Activated CD4-positive, alpha-beta memory T cell treated with anti-CD3 and anti-CD28 coated beads, Interleukin-2, amount 10 ng/mL, durations not matched to agents 7 days and 5 days (primary cell): ENCODE results near the gene LRRC51. TPM values are rescaled to one million over a fixed set of nuclear protein-coding genes. Genes with fewer than 3 reads are reported as not detected.
"Not testable (repeated sequence)": the region's sequence is repeated elsewhere in the genome, so short reads cannot be mapped to it uniquely, and the experiment has no call there.

ENCODE experiments used
- CTCF ChIA-PET: fragments of 350-600 bp; sonication (Branson Sonifier 250); formaldehyde crosslinking; loops from one replicate; lab custom pipeline; 2021; ENCODE audit warnings: antibody characterized with exemption, inconsistent platforms; lab: Charles Lee
- POLR2A ChIA-PET: fragments of 350-600 bp; sonication (Branson Sonifier 250); formaldehyde crosslinking; loops from one replicate; lab custom pipeline; 2021; ENCODE audit warnings: antibody characterized with exemption; lab: Charles Lee
- DNase-seq: peaks from one replicate; pipeline ENCODE4 v3.0.0-alpha.2; 2020
- H3K27ac Mint-ChIP-seq: one replicate; pipeline ENCODE4 v1.8.0; 2021; ENCODE audit warnings: mild to moderate bottlenecking, mixed read lengths
- H3K27me3 Mint-ChIP-seq: one replicate; pipeline ENCODE4 v1.8.0; 2021; ENCODE audit warnings: mixed read lengths
- H3K36me3 Mint-ChIP-seq: one replicate; pipeline ENCODE4 v1.8.0; 2021; ENCODE audit warnings: low read depth, mixed read lengths
- H3K4me1 Mint-ChIP-seq: one replicate; pipeline ENCODE4 v1.8.0; 2021; ENCODE audit warnings: mixed read lengths
- H3K4me3 Mint-ChIP-seq: one replicate; pipeline ENCODE4 v1.8.0; 2021; ENCODE audit warnings: mild to moderate bottlenecking, mixed read lengths
- H3K9me3 Mint-ChIP-seq: one replicate; pipeline ENCODE4 v1.8.0; 2021; ENCODE audit warnings: mixed read lengths
- total RNA-seq, 2 experiments: library from RNA; stranded (reverse); gene quantifications; one replicate each; pipeline ENCODE4 v1.2.3, GENCODE V29; 2021

LRRC51 gene
- total RNA-seq, 2 experiments from 2014 or later, result 5.9 to 7.1 TPM

DNA sequence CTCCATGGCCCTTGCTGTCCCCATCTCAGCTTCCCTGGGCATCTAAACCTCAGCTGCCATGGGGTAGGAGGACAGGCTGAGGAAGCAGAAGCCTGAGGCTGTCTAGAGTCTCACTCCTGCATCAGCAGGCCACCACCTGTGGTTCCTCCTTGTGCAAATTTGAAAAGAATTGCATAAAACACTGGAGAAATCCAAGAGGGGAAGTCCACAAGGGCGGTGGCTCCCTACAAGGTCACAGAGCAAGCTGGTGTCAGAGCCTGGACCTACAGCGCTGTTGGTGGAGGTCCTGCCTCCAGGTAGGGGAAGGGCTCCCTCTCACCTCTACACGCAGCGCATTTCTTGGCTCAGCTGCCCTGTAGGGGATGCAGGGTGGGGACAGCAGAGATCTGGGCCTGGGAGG lies 54.8 kb downstream of the LRRC51 start, which contains the start of gene FOLR3:
TSS of gene FOLR3 (plus strand) at position 253 of the 400 bp plus-strand sequence. CDS start 228 bp downstream, outside the sequence.
- CTCF ChIA-PET, result interaction anchor here (1.9 kb wide), 1 partner anchor 9 kb away, joined by 6 read pairs; no protein-coding TSS in a partner anchor
- H3K9me3 Mint-ChIP-seq, H3K27ac Mint-ChIP-seq, H3K4me3 Mint-ChIP-seq, DNase-seq, H3K4me1 Mint-ChIP-seq, H3K36me3 Mint-ChIP-seq: not testable (repeated sequence)
- peaks cover 25% of the 10 kb centered on the region for H3K27me3 Mint-ChIP-seq
- POLR2A ChIA-PET, result interaction anchor here (1.6 kb wide), 1 partner anchor 23 kb away, joined by 4 read pairs; the partner anchor contains the start of gene ANAPC15

DNA sequence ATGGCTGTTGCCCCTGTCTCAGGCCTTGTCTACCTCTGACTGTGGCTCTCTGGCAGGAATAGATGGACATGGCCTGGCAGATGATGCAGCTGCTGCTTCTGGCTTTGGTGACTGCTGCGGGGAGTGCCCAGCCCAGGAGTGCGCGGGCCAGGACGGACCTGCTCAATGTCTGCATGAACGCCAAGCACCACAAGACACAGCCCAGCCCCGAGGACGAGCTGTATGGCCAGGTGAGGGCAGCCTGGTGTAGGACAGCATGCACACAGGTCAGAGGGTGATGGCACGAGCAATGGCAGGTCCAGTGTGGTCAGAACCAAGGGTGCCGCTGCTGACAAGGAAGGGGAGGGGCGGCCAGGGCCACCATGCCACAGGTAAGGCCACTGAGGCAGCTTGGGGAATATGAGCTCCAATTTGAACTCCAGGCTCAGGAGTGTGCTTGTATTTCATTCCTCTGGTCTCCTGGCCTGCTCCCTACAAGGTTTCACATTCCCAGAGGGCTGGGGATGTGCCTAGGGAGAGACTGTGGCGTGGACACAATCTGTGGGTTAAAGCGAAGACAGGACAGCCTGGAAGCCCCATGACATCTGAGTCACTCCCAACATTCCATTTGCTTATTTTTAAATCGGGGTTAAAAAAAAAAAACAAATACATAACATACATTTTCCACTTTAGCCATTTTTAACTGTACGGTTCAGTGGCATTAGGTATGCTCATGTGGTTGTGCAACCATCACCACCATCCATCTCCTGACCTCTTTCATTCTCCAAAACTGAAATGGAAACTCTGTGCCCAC lies 55.4 kb downstream of the LRRC51 start:
- H3K9me3 Mint-ChIP-seq, result peaks cover 5% of the 10 kb centered on the region
- peaks cover 14% of the 10 kb centered on the region for H3K4me1 Mint-ChIP-seq
- H3K27me3 Mint-ChIP-seq, result peaks cover 25% of the 10 kb centered on the region
- ChIA-PET POLR2A (interaction anchor here (1.6 kb wide), 1 partner anchor 23 kb away, joined by 4 read pairs; the partner anchor contains the start of gene ANAPC15), CTCF (interaction anchor here (1.9 kb wide), 1 partner anchor 8 kb away, joined by 6 read pairs; no protein-coding TSS in a partner anchor)
- H3K36me3 Mint-ChIP-seq, result peaks cover 4% of the 10 kb centered on the region
- DNase-seq, result no peak
- H3K27ac Mint-ChIP-seq, result no peak overlapping the region
- no peak overlapping the region for H3K4me3 Mint-ChIP-seq

DNA sequence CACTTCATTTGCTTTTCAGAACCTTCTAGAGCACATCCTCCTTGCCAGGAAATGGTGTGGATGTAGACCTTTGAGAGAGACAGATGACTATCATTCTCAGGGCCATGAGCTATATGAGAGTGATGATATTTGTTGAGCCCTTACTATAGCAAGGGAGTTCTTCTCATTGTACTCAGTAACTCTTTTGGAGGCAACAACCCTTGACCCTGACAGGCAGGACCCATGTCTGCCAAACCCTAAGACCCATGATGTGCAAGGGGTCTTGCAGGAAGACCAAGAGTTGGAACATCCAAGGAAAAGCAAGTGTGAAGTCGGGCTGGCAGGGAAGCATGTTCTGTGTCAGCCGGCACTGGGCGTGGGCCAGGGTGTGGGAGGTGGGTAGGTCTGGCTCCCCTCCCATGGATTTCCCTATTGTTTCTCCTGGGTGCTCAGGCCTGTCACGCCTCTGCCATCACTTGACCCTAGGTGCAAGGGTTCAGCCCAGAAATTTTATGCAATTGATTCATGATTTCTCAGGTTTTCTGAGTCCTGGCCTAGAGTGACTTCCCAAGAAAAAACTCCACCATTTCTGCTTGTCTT lies 56.1 kb downstream of the LRRC51 start:
- Mint-ChIP-seq H3K27me3 (peaks cover 25% of the 10 kb centered on the region), H3K9me3 (peaks cover 5% of the 10 kb centered on the region), H3K36me3 (peaks cover 4% of the 10 kb centered on the region), H3K4me1 (peaks cover 21% of the 10 kb centered on the region), H3K27ac (no peak overlapping the region), H3K4me3 (no peak overlapping the region)
- CTCF ChIA-PET, result interaction anchor here (1.4 kb wide), 1 partner anchor 111 kb away, joined by 5 read pairs; no protein-coding TSS in a partner anchor
- no peak for DNase-seq
- POLR2A ChIA-PET, result interaction anchor here (1.6 kb wide), 1 partner anchor 24 kb away, joined by 4 read pairs; the partner anchor contains the start of gene ANAPC15

DNA sequence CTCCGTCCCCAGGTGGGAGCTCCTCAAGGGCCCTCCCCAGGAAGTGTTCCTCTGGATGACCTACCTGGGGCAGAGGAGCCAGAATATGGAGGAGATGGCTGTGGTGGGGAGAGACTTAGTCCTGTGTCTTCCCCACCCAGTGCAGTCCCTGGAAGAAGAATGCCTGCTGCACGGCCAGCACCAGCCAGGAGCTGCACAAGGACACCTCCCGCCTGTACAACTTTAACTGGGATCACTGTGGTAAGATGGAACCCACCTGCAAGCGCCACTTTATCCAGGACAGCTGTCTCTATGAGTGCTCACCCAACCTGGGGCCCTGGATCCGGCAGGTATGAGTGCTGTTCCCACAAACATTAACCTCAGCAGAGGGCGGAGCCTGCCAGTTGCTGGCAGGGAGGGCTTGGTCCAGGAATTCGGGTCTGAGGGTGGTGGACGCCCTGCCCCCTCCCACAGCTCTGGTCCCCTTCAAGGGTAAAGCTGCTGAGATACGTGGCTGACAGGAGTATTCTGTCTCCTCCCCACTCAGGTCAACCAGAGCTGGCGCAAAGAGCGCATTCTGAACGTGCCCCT lies 58.3 kb downstream of the LRRC51 start:
- Mint-ChIP-seq H3K36me3 (peaks cover 4% of the 10 kb centered on the region), H3K27me3 (peaks cover 19% of the 10 kb centered on the region), H3K4me1 (peaks cover 29% of the 10 kb centered on the region), H3K27ac (no peak overlapping the region), H3K4me3 (no peak overlapping the region), H3K9me3 (peaks cover 5% of the 10 kb centered on the region)
- ChIA-PET CTCF (no interaction called here), POLR2A (no interaction called here)
- no peak for DNase-seq

DNA sequence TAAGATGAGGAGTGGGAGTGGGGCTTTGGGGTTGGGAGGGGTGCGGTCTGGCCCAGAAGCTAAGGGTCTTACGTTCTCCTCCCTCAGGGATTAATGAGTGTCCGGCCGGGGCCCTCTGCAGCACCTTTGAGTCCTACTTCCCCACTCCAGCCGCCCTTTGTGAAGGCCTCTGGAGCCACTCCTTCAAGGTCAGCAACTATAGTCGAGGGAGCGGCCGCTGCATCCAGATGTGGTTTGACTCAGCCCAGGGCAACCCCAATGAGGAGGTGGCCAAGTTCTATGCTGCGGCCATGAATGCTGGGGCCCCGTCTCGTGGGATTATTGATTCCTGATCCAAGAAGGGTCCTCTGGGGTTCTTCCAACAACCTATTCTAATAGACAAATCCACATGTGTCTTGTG lies 58.9 kb downstream of the LRRC51 start:
- H3K27ac Mint-ChIP-seq, result no peak overlapping the region
- peaks cover 5% of the 10 kb centered on the region for H3K9me3 Mint-ChIP-seq
- no peak overlapping the region for H3K4me3 Mint-ChIP-seq
- peaks cover 30% of the 10 kb centered on the region for H3K4me1 Mint-ChIP-seq
- ChIA-PET CTCF (no interaction called here), POLR2A (no interaction called here)
- peaks cover 4% of the 10 kb centered on the region for H3K36me3 Mint-ChIP-seq
- H3K27me3 Mint-ChIP-seq, result peaks cover 20% of the 10 kb centered on the region
- DNase-seq, result no peak

DNA sequence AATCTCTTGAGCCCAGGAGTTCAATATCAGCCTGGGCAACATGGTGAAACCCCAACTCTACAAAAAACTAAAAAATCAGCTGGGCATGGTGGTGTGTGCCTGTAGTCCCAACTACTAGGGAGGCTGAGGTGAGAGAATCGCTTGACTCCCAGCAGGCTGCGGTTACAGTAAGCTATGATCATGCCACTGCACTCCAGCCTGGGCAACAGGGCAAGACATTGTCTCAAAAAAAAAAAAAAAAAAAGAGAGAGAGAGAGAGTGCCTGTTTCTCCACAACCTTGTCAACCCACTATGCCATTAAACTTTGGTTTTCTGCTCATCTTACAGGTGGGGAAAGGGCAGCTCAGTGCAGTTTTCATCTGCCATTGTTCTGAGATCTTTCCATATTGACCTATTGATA lies 60.0 kb downstream of the LRRC51 start:
- H3K36me3 Mint-ChIP-seq, result peaks cover 4% of the 10 kb centered on the region
- peak overlapping the region; percentile 73 for H3K27ac Mint-ChIP-seq
- H3K9me3 Mint-ChIP-seq, result peaks cover 5% of the 10 kb centered on the region
- CTCF ChIA-PET, result interaction anchor here (1.1 to 1.3 kb wide), 3 partner anchors 28 to 116 kb away, joined by 3 to 7 read pairs (median 4); partner anchors contain the start of gene ANAPC15
- peaks cover 30% of the 10 kb centered on the region for H3K4me1 Mint-ChIP-seq
- no peak for DNase-seq
- H3K4me3 Mint-ChIP-seq, result no peak overlapping the region
- POLR2A ChIA-PET, result interaction anchor here (1.2 to 2.0 kb wide), 2 partner anchors 28 to 30 kb away, joined by 4 to 5 read pairs; partner anchors contain the start of gene ANAPC15
- peaks cover 15% of the 10 kb centered on the region for H3K27me3 Mint-ChIP-seq

DNA sequence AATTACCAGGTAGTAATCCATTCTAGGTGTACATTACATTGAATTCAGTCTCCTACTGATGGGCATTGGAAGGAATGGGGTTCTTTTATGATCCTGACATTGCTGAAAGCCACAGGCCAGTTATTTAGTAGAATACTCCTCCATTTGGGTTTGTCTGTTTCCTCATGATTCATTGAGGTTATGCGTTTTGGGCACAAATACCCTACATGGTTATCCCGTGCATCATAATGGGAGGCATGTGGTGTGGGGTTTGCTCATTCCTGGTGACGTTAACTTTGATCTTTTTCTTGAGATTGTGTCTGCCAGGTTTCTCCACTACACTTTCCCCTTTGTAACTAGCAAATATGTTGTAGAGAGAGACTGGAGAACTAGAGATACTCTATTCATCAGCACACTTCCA lies 60.4 kb downstream of the LRRC51 start:
- no peak overlapping the region for H3K4me3 Mint-ChIP-seq
- peak overlapping the region; percentile 73 for H3K27ac Mint-ChIP-seq
- peaks cover 5% of the 10 kb centered on the region for H3K9me3 Mint-ChIP-seq
- H3K27me3 Mint-ChIP-seq, result peaks cover 15% of the 10 kb centered on the region
- ChIA-PET CTCF (interaction anchor here (1.1 to 1.3 kb wide), 3 partner anchors 29 to 116 kb away, joined by 3 to 7 read pairs (median 4); partner anchors contain the start of gene ANAPC15), POLR2A (interaction anchor here (1.2 to 2.0 kb wide), 2 partner anchors 28 to 30 kb away, joined by 4 to 5 read pairs; partner anchors contain the start of gene ANAPC15)
- peak; percentile 52 for DNase-seq
- H3K36me3 Mint-ChIP-seq, result peaks cover 4% of the 10 kb centered on the region
- H3K4me1 Mint-ChIP-seq, result peaks cover 30% of the 10 kb centered on the region

DNA sequence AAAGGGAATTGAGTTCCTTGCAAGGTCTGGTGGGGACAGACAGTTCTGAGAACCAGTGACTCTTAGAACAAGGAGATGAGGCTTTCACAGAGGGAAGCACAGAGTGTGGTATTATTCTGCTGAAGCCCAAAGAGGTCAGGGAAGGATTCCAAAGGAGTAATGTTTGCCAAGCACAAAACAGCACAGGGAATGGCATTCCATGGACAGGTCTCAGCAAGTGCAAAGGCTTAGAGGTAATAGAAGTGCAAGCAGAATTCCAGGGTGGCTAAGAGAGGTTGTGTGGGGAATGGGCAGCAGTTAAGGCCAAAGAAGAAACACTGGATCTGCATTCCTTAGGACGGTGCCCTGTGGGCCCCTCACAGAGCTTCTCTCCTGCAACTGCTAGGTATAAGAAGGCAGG lies 61.4 kb downstream of the LRRC51 start:
- not testable (repeated sequence) for H3K36me3 Mint-ChIP-seq, H3K27ac Mint-ChIP-seq, H3K9me3 Mint-ChIP-seq, H3K4me3 Mint-ChIP-seq, DNase-seq
- ChIA-PET POLR2A (interaction anchor here (2.0 kb wide), 1 partner anchor 29 kb away, joined by 5 read pairs; the partner anchor contains the start of gene ANAPC15), CTCF (interaction anchor here (1.3 kb wide), 1 partner anchor 117 kb away, joined by 7 read pairs; no protein-coding TSS in a partner anchor)
- Mint-ChIP-seq H3K27me3 (peaks cover 15% of the 10 kb centered on the region), H3K4me1 (peaks cover 28% of the 10 kb centered on the region)

DNA sequence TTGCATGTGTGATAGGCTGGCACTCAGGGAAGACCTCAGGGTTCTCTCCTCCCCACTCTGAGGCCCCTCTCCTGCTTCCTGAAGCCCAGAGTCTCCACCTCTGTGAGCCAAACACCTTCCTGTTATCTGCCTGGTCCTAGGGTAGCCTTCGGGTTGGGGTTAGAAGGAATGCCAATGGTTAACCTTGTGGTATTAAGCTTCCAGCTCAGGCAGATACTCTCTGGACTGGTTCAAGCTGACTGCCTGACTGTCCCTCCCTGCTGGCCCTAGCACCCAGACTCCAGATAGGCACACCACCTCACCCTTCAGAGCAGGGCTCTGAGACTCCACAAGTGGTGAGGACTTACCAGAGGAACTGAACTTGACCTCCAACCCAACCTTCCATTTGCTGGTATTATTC lies 61.9 kb downstream of the LRRC51 start:
- DNase-seq, H3K4me3 Mint-ChIP-seq, POLR2A ChIA-PET, H3K27ac Mint-ChIP-seq, H3K9me3 Mint-ChIP-seq, H3K36me3 Mint-ChIP-seq: not testable (repeated sequence)
- CTCF ChIA-PET, result interaction anchor here (1.8 to 3.2 kb wide), 5 partner anchors 35 to 117 kb away, joined by 4 to 74 read pairs (median 9); no protein-coding TSS in a partner anchor
- Mint-ChIP-seq H3K4me1 (peaks cover 28% of the 10 kb centered on the region), H3K27me3 (peaks cover 15% of the 10 kb centered on the region)

DNA sequence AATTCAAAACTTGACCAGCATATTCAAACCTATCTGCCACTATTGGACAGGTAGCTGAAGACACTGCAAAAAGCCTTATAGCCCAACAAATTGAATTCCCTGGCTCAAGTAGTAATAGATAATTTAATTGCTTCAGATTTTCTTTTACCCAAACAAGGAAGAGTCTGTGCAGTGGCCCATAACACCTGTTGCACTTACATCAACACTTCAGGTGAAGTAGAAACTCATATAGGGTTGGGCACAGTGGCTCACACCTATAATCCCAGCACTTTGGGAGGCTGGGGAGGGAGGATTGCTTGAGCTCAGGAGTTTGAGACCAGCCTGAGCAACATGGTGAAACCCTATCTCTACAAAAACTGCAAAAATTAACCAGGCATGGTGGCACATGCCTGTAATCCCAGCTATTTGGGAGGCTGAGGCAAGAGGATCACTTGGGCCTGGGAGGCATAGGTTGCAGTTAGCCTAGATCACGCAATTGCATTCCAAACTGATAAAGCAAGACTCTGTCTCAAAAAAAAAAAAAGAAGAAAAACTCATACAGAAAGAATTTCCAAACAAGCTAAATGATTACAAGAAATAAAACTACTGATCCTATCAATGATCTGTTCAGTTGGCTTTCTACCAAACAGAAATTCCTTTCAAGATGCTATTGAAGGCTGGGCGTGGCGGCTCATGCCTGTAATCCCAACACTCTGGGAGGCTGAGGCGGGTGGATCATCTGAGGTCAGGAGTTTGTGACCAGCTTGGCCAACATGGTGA lies 64.3 kb downstream of the LRRC51 start:
- H3K9me3 Mint-ChIP-seq, result no peaks in the 10 kb centered on the region
- H3K27ac Mint-ChIP-seq, result no peak overlapping the region
- no peak for DNase-seq
- no peak overlapping the region for H3K4me3 Mint-ChIP-seq
- H3K27me3 Mint-ChIP-seq, result peaks cover 14% of the 10 kb centered on the region
- H3K4me1 Mint-ChIP-seq, result peaks cover 25% of the 10 kb centered on the region
- no peaks in the 10 kb centered on the region for H3K36me3 Mint-ChIP-seq
- CTCF ChIA-PET, result interaction anchor here (0.5 to 3.7 kb wide), 30 partner anchors 8 to 199 kb away, joined by 3 to 74 read pairs (median 6); partner anchors contain the start of genes FOLR3 and IL18BP
- POLR2A ChIA-PET, result interaction anchor here (1.6 kb wide), 1 partner anchor 43 kb away, joined by 10 read pairs; the partner anchor contains the start of gene LAMTOR1
